ENCODE measurements around the gene SMC1A.
A peak's percentile ranks its signal among the peaks of the same experiment; 100 is the strongest.

Gene SMC1A

DNA sequence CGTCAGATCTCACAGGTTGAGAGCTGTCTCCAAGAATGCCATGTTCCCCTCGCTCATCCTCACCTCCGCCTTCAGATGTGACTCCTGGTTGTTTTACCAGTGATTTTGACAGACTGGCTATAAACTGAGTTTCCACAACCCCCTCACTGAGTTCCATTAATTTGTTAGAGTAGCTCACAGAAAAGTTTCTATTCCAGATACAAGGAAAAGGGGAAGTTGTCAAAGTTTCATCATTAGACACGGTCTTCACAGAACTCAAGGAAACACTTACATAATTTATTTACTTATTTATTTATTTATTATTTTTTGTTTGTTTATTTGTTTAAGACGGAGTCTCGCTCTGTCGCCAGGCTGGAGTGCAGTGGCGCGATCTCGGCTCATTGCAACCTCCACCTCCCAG, 85.4 kb downstream of the SMC1A start:
- peak in 2 of 3 donors; percentile 27 to 47 for DNase-seq

DNA sequence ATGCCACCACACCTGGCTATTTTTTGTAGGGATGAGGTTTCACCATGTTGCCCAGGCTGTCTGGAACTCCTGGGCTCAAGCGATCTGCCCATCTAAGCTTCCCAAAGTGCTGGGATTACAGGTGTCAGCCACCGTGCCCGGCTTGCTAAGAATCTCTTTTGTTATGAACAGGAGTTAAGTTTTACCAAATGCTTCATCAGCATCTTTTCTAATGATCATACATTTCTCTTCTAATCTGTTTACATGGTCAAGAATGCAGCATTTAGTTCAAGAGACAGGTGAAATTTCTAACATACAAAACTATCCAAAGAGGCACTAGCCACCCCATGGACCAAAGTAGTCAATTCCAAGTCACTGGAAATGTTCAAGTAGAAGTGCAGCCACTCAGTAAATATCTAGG, 88.6 kb downstream of the SMC1A start:
- no peak for DNase-seq

DNA sequence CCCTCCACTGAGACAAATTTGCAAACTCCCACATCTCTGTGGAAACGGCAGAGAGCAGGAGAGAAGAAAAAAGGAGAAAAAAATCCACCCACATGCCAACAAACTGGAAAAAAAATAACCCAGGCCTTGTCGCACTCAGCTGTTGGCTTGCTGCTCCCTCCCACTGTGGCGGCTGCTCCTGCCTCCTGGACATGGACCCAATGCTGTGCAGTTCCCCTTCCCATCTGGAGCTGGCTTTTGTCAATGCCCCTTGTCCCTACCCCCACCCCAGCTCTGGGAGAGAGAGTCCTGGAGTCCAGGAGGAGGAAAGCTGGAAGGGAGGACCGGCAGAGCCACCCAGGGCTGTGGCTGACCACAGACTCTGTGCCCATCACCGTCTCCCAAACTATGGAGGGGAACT, 90.2 kb downstream of the SMC1A start:
- no peak for DNase-seq

DNA sequence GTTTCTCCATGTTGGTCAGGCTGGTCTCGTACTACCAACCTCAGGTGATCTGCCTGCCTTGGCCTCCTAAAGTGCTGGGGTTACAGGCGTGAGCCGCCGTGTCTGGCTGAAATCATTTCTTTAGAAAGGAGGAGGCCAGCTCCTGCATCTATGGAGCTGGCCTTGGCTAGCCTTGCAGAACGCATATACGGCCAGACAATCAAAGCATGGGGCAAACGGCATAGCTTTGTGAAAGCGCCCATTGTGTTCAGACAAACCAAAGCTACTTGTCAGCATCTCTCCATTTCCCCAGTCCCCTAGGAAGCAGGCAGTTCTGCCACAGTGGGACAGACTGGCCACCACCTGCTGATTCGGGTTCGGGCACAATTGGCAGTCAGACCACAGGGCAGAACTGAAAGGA, 92.1 kb downstream of the SMC1A start:
- no peak for DNase-seq

DNA sequence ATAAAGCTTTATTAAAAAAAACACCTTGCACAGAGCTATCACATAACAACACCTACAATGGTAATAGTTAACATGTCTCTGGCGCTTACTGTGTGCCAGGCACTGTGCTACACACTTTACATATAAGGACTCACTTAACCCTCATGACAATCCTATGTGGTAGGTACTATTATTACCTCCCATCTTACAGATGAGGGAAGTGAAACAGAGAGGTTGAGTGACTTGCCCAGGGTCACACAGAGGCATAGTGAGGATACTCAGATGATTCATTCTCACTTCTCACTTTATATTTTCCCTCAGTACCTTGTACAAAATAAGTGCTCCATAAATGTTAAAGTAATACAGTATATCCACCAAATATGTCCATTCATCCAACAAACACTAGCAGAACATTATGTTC, 97.7 kb downstream of the SMC1A start:
- DNase-seq, result no peak

Data from suppressor macrophage treated with lipopolysaccharide for 1 hour (primary cell).